ENCODE measurements around the gene DAZAP1.

- TF ChIP-seq POLR2A (IDR thresholded peaks at IDR 0.05) (no peak), CTCF (IDR thresholded peaks at IDR 0.05) (no peak)
Observed at GRCh38 chr19:1461862-1462261, 54.5 kb downstream of the DAZAP1 start.

Data from lower leg skin (tissue), 3 donors.